ENCODE results near the gene PPP4R4. TPM values are rescaled to one million over a fixed set of nuclear protein-coding genes. Genes with fewer than 3 reads are reported as not detected.
A peak's percentile ranks its signal among the peaks of the same experiment; 100 is the strongest.

Gene PPP4R4
- polyA plus RNA-seq, 4 donors = 0.03 to 0.13 TPM; not detected in 2

- FAIRE-seq = no peak
- WGBS, 3 donors = 1 to 3% (median 2%) methylated on average over 27 of the region's 27 CpGs
These were observed 44.9 kb upstream of the PPP4R4 start, which contains the start of gene IFI27L2 for GRCh38 chr14:94129111-94129757. Gene IFI27L2 (minus strand): TSS chr14:94129604. CDS start chr14:94129564, 40 bp downstream.

GRCh38 chr14:94129758-94130414 is 44.2 kb upstream of the PPP4R4 start:
- Histone ChIP-seq H3K9me3 (ENCODE audit: control insufficient read depth in 2 of 2, insufficient read depth in 1 of 2, low read depth in 1 of 2, low read length in 1 of 2) (no peaks in the 10 kb centered on the region), H3K4me3 (ENCODE audit: low read depth in 1 of 3, low read length in 3 of 3) (peak overlapping the region; percentile 28 to 60 (median 60)), H3K27ac (ENCODE audit: low read depth in 1 of 3, low read length in 2 of 3) (peak overlapping the region in 1 of 3 donors; percentile 46), H3K27me3 (ENCODE audit: control insufficient read depth in 3 of 3, insufficient read depth in 3 of 3, low read length in 3 of 3) (no peaks in the 10 kb centered on the region), H3K36me3 (ENCODE audit: control insufficient read depth in 3 of 3, insufficient read depth in 2 of 3, low read depth in 1 of 3, low read length in 3 of 3) (peaks cover 0 to 11% (median 0%) of the 10 kb centered on the region in 3 donors), H3K4me1 (ENCODE audit: control insufficient read depth in 3 of 3, insufficient read depth in 2 of 3, low read depth in 1 of 3, low read length in 2 of 3) (peaks cover 0 to 8% (median 0%) of the 10 kb centered on the region in 3 donors)
- 0% methylated on average over 12 of the region's 12 CpGs for WGBS, 3 donors
- DNase-seq = peak in 1 of 2 donors; percentile 48
- no peak for FAIRE-seq

More at GRCh38 chr14:94129111-94129757, 44.9 kb upstream of the PPP4R4 start, which contains the start of gene IFI27L2:
- DNase-seq = peak; percentile 69 to 90
- Histone ChIP-seq H3K4me3 (ENCODE audit: low read depth in 1 of 3, low read length in 3 of 3) (peak within 1 kb of the TSS; percentile 28 to 60 (median 60)), H3K27ac (ENCODE audit: low read depth in 1 of 3, low read length in 2 of 3) (peak within 1 kb of the TSS in 2 of 3 donors; percentile 46 to 61), H3K4me1 (ENCODE audit: control insufficient read depth in 3 of 3, insufficient read depth in 2 of 3, low read depth in 1 of 3, low read length in 2 of 3) (peaks cover 0 to 8% (median 0%) of the 10 kb centered on the region in 3 donors), H3K27me3 (ENCODE audit: control insufficient read depth in 3 of 3, insufficient read depth in 3 of 3, low read length in 3 of 3) (no peaks in the 10 kb centered on the region), H3K9me3 (ENCODE audit: control insufficient read depth in 2 of 2, insufficient read depth in 1 of 2, low read depth in 1 of 2, low read length in 1 of 2) (no peaks in the 10 kb centered on the region), H3K36me3 (ENCODE audit: control insufficient read depth in 3 of 3, insufficient read depth in 2 of 3, low read depth in 1 of 3, low read length in 3 of 3) (peaks cover 0 to 11% (median 0%) of the 10 kb centered on the region in 3 donors)

GRCh38 chr14:94132285-94132887 is 41.7 kb upstream of the PPP4R4 start:
- Histone ChIP-seq H3K4me3 (ENCODE audit: low read depth in 1 of 3, low read length in 3 of 3) (no peak overlapping the region), H3K27ac (ENCODE audit: low read depth in 1 of 3, low read length in 2 of 3) (no peak overlapping the region), H3K4me1 (ENCODE audit: control insufficient read depth in 3 of 3, insufficient read depth in 2 of 3, low read depth in 1 of 3, low read length in 2 of 3) (peaks cover 0 to 8% (median 0%) of the 10 kb centered on the region in 3 donors), H3K36me3 (ENCODE audit: control insufficient read depth in 3 of 3, insufficient read depth in 2 of 3, low read depth in 1 of 3, low read length in 3 of 3) (peaks cover 0 to 5% (median 0%) of the 10 kb centered on the region in 3 donors), H3K9me3 (ENCODE audit: control insufficient read depth in 2 of 2, insufficient read depth in 1 of 2, low read depth in 1 of 2, low read length in 1 of 2) (peaks cover 0 to 5% of the 10 kb centered on the region in 2 donors), H3K27me3 (ENCODE audit: control insufficient read depth in 3 of 3, insufficient read depth in 3 of 3, low read length in 3 of 3) (peaks cover 0 to 3% (median 0%) of the 10 kb centered on the region in 3 donors)
- 42 to 46% (median 46%) methylated on average over 4 of the region's 4 CpGs for WGBS, 3 donors
- FAIRE-seq (no peak), DNase-seq (peak; percentile 63 to 77)

GRCh38 chr14:94135476-94135875 is 38.6 kb upstream of the PPP4R4 start:
- H3K27ac ChIP-seq (ENCODE audit: low read depth in 1 of 3, low read length in 2 of 3) = no peak overlapping the region
- WGBS, 3 donors = 69 to 76% (median 69%) methylated on average over 4 of the region's 4 CpGs
- no peaks in the 10 kb centered on the region for H3K4me1 ChIP-seq (ENCODE audit: control insufficient read depth in 3 of 3, insufficient read depth in 2 of 3, low read depth in 1 of 3, low read length in 2 of 3)
- DNase-seq (no peak), FAIRE-seq (no peak)
- H3K27me3 ChIP-seq (ENCODE audit: control insufficient read depth in 3 of 3, insufficient read depth in 3 of 3, low read length in 3 of 3) = peaks cover 0 to 3% (median 3%) of the 10 kb centered on the region in 3 donors
- no peak overlapping the region for H3K4me3 ChIP-seq (ENCODE audit: low read depth in 1 of 3, low read length in 3 of 3)
- H3K36me3 ChIP-seq (ENCODE audit: control insufficient read depth in 3 of 3, insufficient read depth in 2 of 3, low read depth in 1 of 3, low read length in 3 of 3) = no peaks in the 10 kb centered on the region
- peaks cover 0 to 5% of the 10 kb centered on the region in 2 donors for H3K9me3 ChIP-seq (ENCODE audit: control insufficient read depth in 2 of 2, insufficient read depth in 1 of 2, low read depth in 1 of 2, low read length in 1 of 2)

GRCh38 chr14:94136575-94137331 is 37.4 kb upstream of the PPP4R4 start:
- Histone ChIP-seq H3K27me3 (ENCODE audit: control insufficient read depth in 3 of 3, insufficient read depth in 3 of 3, low read length in 3 of 3) (peaks cover 0 to 3% (median 3%) of the 10 kb centered on the region in 3 donors), H3K4me1 (ENCODE audit: control insufficient read depth in 3 of 3, insufficient read depth in 2 of 3, low read depth in 1 of 3, low read length in 2 of 3) (no peaks in the 10 kb centered on the region), H3K36me3 (ENCODE audit: control insufficient read depth in 3 of 3, insufficient read depth in 2 of 3, low read depth in 1 of 3, low read length in 3 of 3) (no peaks in the 10 kb centered on the region), H3K4me3 (ENCODE audit: low read depth in 1 of 3, low read length in 3 of 3) (no peak overlapping the region), H3K9me3 (ENCODE audit: control insufficient read depth in 2 of 2, insufficient read depth in 1 of 2, low read depth in 1 of 2, low read length in 1 of 2) (peaks cover 0 to 5% of the 10 kb centered on the region in 2 donors), H3K27ac (ENCODE audit: low read depth in 1 of 3, low read length in 2 of 3) (no peak overlapping the region)
- no peak for FAIRE-seq
- 31 to 33% (median 32%) methylated on average over 18 of the region's 18 CpGs for WGBS, 3 donors
- peak; percentile 83 to 90 for DNase-seq

GRCh38 chr14:94138251-94138650 is 35.9 kb upstream of the PPP4R4 start:
- FAIRE-seq (no peak), DNase-seq (no peak)
- Histone ChIP-seq H3K36me3 (ENCODE audit: control insufficient read depth in 3 of 3, insufficient read depth in 2 of 3, low read depth in 1 of 3, low read length in 3 of 3) (no peaks in the 10 kb centered on the region), H3K27ac (ENCODE audit: low read depth in 1 of 3, low read length in 2 of 3) (no peak overlapping the region), H3K27me3 (ENCODE audit: control insufficient read depth in 3 of 3, insufficient read depth in 3 of 3, low read length in 3 of 3) (peaks cover 0 to 3% (median 3%) of the 10 kb centered on the region in 3 donors), H3K4me1 (ENCODE audit: control insufficient read depth in 3 of 3, insufficient read depth in 2 of 3, low read depth in 1 of 3, low read length in 2 of 3) (no peaks in the 10 kb centered on the region), H3K4me3 (ENCODE audit: low read depth in 1 of 3, low read length in 3 of 3) (no peak overlapping the region), H3K9me3 (ENCODE audit: control insufficient read depth in 2 of 2, insufficient read depth in 1 of 2, low read depth in 1 of 2, low read length in 1 of 2) (peaks cover 0 to 5% of the 10 kb centered on the region in 2 donors)
- WGBS, 3 donors = 84 to 90% (median 84%) methylated on average over 9 of the region's 9 CpGs

GRCh38 chr14:94139006-94139405 is 35.1 kb upstream of the PPP4R4 start:
- Histone ChIP-seq H3K36me3 (ENCODE audit: control insufficient read depth in 3 of 3, insufficient read depth in 2 of 3, low read depth in 1 of 3, low read length in 3 of 3) (no peaks in the 10 kb centered on the region), H3K4me1 (ENCODE audit: control insufficient read depth in 3 of 3, insufficient read depth in 2 of 3, low read depth in 1 of 3, low read length in 2 of 3) (no peaks in the 10 kb centered on the region), H3K4me3 (ENCODE audit: low read depth in 1 of 3, low read length in 3 of 3) (no peak overlapping the region), H3K27ac (ENCODE audit: low read depth in 1 of 3, low read length in 2 of 3) (no peak overlapping the region), H3K9me3 (ENCODE audit: control insufficient read depth in 2 of 2, insufficient read depth in 1 of 2, low read depth in 1 of 2, low read length in 1 of 2) (peaks cover 0 to 5% of the 10 kb centered on the region in 2 donors), H3K27me3 (ENCODE audit: control insufficient read depth in 3 of 3, insufficient read depth in 3 of 3, low read length in 3 of 3) (peaks cover 0 to 3% (median 3%) of the 10 kb centered on the region in 3 donors)
- WGBS, 3 donors = 74 to 80% (median 75%) methylated on average over 5 of the region's 5 CpGs
- FAIRE-seq (no peak), DNase-seq (no peak)

GRCh38 chr14:94139421-94139820 is 34.7 kb upstream of the PPP4R4 start:
- Histone ChIP-seq H3K36me3 (ENCODE audit: control insufficient read depth in 3 of 3, insufficient read depth in 2 of 3, low read depth in 1 of 3, low read length in 3 of 3) (no peaks in the 10 kb centered on the region), H3K27me3 (ENCODE audit: control insufficient read depth in 3 of 3, insufficient read depth in 3 of 3, low read length in 3 of 3) (peaks cover 0 to 3% (median 3%) of the 10 kb centered on the region in 3 donors), H3K4me3 (ENCODE audit: low read depth in 1 of 3, low read length in 3 of 3) (no peak overlapping the region), H3K4me1 (ENCODE audit: control insufficient read depth in 3 of 3, insufficient read depth in 2 of 3, low read depth in 1 of 3, low read length in 2 of 3) (no peaks in the 10 kb centered on the region), H3K9me3 (ENCODE audit: control insufficient read depth in 2 of 2, insufficient read depth in 1 of 2, low read depth in 1 of 2, low read length in 1 of 2) (peaks cover 0 to 5% of the 10 kb centered on the region in 2 donors), H3K27ac (ENCODE audit: low read depth in 1 of 3, low read length in 2 of 3) (no peak overlapping the region)
- DNase-seq = no peak
- no peak for FAIRE-seq
- 81 to 85% (median 84%) methylated on average over 5 of the region's 5 CpGs for WGBS, 3 donors
